Stimulated activated CD8-positive, alpha-beta memory T cell treated with anti-CD3 and anti-CD28 coated beads, Interleukin-15, amount 100 ng/mL, for 4 hours (primary cell): Measurements from ENCODE around the gene AKR1A1.
A peak's percentile ranks its signal among the peaks of the same experiment; 100 is the strongest.
"Not testable (repeated sequence)": the region's sequence is repeated elsewhere in the genome, so short reads cannot be mapped to it uniquely, and the experiment has no call there.

Experiments
- DNase-seq, 2 donors: peaks; one replicate each; pipeline ENCODE4 v3.0.0-alpha.2; 2020; ENCODE audit warnings: low read depth in 2 of 2

AKR1A1 gene

GRCh38 chr1:45569571-45569961, 18.9 kb downstream of the AKR1A1 start:
- no peak for DNase-seq

DNA sequence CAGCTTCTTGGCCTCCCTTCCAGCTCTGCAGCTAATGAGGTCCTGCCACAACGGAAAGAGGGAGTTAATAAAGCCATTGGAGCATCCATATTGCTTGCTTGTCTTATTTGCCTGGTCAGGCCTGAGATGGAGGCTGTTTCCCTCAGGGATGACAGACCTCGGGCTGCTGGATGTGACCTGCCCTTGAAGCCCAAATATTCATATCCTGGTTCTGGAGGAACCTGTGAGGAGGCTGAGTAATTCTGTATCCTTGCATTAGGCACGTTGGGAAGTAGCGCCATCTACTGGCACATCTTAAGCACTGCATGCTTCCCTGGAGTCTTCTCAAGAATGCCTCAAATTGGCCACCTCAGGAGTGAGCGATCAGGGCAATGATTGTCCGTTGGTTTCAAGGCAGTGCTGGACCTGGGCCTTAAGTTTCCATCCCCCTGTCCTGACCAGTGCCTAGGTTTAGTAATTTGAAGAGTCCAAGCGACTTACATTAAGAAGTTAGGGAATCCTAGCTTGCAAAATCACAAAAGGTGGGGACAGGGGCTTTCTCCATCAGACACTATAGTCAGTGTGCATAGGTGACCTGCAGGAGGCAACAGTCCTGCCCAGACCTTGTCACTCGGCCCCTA, 19.4 kb downstream of the AKR1A1 start:
- peak; percentile 37 to 60 for DNase-seq

DNA sequence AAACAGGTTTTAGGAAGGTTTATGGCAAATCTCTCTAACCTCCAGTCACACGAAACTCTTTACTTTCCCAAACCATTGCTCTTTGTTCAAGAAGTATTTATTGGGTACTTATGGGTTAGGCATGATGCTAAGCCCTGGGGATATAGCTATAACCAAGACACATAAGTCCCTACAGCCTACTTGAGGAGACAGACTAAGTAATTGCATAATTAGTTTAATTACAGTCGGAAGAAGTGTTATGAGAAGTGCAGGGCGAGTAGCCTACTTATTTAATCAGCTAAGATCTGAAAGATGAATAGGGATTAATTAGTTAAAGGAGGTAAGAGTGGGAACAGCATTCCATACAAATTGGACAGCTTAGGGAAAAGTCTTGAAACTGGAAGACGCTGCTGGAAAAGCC, 20.0 kb downstream of the AKR1A1 start:
- no peak for DNase-seq

GRCh38 chr1:45573231-45573804, 22.7 kb downstream of the AKR1A1 start:
- DNase-seq, result no peak

GRCh38 chr1:45574105-45574626, 23.5 kb downstream of the AKR1A1 start:
- no peak for DNase-seq

GRCh38 chr1:45583264-45583665, 32.6 kb downstream of the AKR1A1 start:
- DNase-seq, result peak; percentile 82 to 93

GRCh38 chr1:45583666-45584350, 33.2 kb downstream of the AKR1A1 start, which contains the start of gene NASP:
Gene NASP, plus strand, starts transcription at chr1:45584041. Its CDS starts 106 bp downstream, at chr1:45584147.
- peak; percentile 82 to 83 for DNase-seq

- peak; percentile 72 to 74 for DNase-seq
Measured at GRCh38 chr1:45584351-45585109, 33.9 kb downstream of the AKR1A1 start.

GRCh38 chr1:45585110-45585426, 34.4 kb downstream of the AKR1A1 start:
- no peak for DNase-seq

DNA sequence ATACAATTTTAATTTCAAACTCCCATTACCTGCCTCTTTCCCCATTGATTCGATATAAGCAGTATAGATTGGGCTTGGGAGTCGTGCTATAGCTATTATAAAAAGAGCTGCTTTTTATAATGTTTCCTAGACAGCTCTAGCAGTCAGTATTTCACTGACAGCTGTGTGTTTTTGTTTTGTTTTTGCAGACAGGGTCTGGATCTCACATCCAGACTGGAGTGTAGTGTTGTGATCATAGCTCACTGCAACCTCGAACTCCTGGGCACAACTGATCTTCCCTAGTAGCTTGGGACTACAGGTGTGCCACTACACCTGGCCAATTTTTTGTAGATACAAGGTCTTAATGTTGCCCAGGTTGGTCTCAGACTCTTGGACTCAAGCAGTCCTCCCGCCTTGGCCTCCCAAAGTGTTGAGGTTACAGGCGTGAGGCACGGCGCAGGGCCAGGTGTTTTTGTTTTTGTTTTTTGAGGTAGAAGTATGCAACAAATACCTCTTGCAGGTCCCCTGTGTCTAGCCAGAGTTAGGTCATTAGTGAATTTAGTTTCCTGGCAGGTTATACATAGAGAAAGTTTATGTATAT, 35.0 kb downstream of the AKR1A1 start:
- no peak for DNase-seq

DNA sequence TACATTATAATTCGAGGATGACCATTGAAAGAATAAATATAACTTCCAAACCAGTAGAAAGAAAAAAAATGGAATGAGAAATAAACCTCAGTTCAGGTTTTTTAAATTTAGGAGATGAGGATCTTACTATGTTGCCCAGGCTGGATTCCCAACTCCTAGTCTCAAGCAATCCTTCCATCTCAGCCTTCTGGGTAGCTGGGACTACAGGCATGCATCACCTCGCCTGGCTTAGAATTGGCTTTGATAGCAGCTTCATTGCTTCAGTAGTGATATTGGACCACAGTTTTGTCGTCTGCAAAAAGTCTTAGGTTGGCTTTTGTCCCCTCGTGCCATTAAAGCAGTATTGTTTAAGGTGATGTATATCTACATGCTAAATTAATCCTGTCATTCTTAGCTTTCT, 36.1 kb downstream of the AKR1A1 start:
- no peak for DNase-seq

- DNase-seq, result no peak
Measured at GRCh38 chr1:45589861-45590260, 39.2 kb downstream of the AKR1A1 start.

- no peak for DNase-seq
Measured at GRCh38 chr1:45594412-45594811, 43.8 kb downstream of the AKR1A1 start.

DNA sequence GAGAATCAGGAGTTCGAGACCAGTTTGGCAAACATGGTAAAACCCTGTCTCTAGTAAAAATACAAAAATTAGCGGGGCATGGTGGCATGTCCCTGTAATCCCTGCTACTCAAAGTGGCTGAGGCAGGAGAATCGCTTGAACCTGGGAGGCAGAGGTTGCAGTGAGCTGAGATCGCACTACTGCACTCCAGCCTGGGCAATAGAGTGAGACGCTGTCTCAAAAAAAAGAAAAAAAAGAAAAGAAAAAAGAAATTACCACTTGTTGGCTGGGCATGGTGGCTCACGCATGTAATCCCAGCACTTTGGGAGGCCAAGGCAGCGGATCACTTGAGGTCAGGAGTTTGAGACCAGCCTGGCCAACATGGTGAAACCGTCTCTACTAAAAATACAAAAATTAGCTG, 46.1 kb downstream of the AKR1A1 start:
- DNase-seq, result not testable (repeated sequence)

GRCh38 chr1:45604239-45604638, 53.6 kb downstream of the AKR1A1 start:
- DNase-seq, result no peak

DNA sequence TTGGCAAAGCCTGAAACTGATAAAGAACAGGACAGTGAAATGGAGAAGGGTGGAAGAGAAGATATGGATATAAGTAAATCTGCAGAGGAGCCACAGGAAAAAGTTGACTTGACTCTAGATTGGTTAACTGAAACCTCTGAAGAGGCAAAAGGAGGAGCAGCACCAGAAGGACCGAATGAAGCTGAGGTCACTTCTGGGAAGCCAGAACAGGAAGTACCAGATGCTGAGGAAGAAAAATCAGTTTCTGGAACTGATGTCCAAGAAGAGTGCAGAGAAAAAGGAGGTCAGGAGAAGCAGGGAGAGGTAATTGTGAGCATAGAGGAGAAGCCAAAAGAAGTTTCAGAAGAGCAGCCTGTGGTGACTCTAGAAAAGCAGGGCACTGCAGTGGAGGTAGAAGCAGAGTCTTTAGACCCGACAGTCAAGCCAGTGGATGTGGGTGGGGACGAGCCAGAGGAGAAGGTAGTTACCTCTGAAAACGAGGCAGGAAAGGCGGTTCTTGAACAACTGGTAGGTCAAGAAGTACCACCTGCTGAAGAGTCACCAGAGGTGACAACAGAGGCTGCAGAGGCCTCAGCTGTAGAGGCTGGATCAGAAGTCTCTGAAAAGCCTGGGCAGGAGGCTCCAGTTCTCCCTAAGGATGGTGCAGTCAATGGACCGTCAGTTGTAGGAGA, 56.9 kb downstream of the AKR1A1 start:
- no peak for DNase-seq

- DNase-seq, result no peak
Measured at GRCh38 chr1:45608175-45609156, 57.8 kb downstream of the AKR1A1 start.

DNA sequence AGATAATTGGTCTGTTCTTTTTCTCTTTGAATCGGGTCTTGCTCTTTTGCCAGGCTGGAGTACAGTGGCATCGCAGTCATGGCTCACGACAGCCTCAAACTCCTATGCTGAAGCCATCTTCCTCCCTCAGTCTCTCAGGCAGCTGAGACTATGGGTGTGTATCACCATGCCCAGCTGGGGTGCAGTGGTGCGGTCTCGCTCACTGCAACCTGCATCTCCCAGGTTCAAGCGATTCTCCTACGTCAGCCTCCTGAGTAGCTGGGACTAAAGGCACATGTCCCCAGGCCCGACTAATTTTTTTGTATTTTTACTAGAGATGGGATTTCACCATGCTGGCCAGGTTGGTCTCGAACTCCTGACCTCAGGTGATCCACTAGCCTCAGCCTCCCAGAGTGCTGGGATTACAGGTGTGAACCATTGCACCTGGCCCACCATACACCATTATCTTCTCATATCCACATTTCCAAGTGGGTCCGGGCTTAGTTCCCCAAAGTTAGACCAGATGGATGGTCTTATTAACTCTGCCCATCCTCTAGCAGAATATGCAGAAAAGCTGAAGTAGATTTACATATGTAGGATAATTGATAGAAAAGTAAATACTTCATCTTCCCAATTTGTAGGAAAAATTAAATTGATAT, 60.1 kb downstream of the AKR1A1 start:
- DNase-seq, result no peak

DNA sequence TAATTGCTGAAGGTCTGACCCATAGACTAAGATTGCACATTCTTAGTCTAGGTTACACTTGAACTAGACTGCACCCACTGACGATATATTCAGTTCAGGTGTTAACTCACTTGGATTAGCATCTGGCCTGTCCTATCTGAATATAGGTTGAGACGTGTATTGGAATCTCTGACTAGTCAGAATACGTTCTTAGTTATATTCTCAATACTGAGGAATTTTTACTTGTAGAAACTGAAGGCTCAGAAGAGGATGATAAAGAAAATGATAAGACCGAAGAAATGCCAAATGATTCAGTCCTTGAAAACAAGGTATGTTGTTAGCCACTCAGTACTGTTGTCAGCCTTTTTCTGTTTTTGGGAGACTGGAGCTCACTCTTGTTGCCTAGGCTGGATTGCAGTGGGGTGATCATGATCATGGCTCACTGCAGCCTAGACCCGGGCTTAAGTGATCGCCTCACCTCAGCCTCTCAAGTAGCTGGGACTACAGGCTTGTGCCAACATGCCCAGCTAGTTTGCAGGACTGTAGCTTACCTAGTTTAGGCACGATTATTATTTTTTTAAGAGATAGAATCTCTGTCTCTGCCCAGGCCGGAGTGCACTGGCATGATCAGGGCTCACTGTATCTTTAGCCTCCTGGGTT, 62.4 kb downstream of the AKR1A1 start:
- DNase-seq, result no peak
